ENCODE results near the gene CAMK2D.

The CAMK2D gene

DNA sequence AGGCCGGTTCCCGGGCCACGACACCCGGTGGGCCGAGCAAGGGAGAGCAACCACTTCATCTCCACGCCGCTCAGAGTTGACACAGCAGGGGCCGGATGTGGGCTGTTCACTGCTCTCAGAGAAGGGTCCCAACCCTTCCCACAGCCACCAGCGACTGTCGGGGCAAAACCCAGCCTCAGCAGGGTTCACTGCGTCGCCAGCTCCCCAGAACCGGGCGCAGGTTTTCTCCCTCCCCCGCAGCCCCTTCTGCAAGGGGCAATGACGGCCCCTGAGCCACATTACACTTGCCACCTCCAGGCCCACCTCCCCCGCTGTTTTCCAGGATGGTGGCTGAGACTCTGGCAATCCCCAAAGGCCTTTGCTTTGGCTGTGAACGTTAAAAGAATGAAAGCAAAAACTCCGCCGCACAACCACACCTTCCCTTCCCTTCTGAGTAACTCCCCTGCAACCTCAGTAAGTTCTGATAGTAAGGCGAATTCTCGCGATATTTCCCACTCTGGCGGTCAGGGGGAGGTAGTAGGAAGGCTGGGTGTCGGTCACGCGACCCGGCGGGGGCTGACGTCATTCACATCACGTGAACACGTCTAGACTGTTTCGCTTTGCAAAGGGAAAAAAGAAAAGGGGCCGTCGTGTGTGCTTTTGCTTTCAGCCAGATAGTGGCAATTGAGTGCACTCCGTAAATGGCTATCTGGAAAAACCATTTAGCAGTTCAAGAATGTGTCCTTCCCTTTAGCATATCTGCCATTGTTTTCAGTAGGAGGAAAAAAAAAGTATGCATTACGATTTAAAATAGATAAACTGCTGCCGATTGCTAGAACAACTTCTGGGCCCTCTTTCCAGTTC lies 869 bp upstream of the CAMK2D start:
- peak overlapping the region; percentile 96 for H3K4me2 ChIP-seq (ENCODE audit: insufficient read depth, low read length, poor library complexity, severe bottlenecking)
- H3K27me3 ChIP-seq (ENCODE audit: control insufficient read depth in 3 of 3, insufficient read depth in 3 of 3, low read depth in 1 of 3, low read length in 3 of 3) = no peaks in the 10 kb centered on the region
- H4K91ac ChIP-seq (ENCODE audit: low read depth, low read length, poor library complexity) = no peak overlapping the region
- no peak overlapping the region for H4K8ac ChIP-seq (ENCODE audit: low read depth, low read length)
- H3K4me1 ChIP-seq (ENCODE audit: control insufficient read depth in 2 of 2, insufficient read depth in 1 of 2, low read depth in 1 of 2, low read length in 2 of 2) = peaks cover 0 to 11% of the 10 kb centered on the region in 2 donors
- peak overlapping the region; percentile 80 for H3K23ac ChIP-seq (ENCODE audit: low read depth, low read length, poor library complexity)
- peak; percentile 97 for DNase-seq (ENCODE audit: low spot score)
- H3K9me3 ChIP-seq (replicated peaks in 1 of 2; ENCODE audit: control insufficient read depth in 2 of 2, insufficient read depth in 1 of 2, low read depth in 1 of 2, low read length in 2 of 2) = no peaks in the 10 kb centered on the region
- H2BK5ac ChIP-seq (ENCODE audit: low read length) = peak overlapping the region; percentile 99
- H3K36me3 ChIP-seq (replicated peaks in 1 of 2; ENCODE audit: control insufficient read depth in 2 of 2, insufficient read depth in 2 of 2, low read length in 2 of 2) = peaks cover 0 to under 1% of the 10 kb centered on the region in 2 donors
- peak overlapping the region; percentile 84 for H2BK12ac ChIP-seq (ENCODE audit: low read length)
- H3K79me1 ChIP-seq (ENCODE audit: low read depth, low read length) = peaks cover 8% of the 10 kb centered on the region
- no peak overlapping the region for H2BK120ac ChIP-seq (ENCODE audit: low read depth, low read length)
- peak overlapping the region; percentile 82 for H3K14ac ChIP-seq (ENCODE audit: low read length)
- peak overlapping the region; percentile 84 for H3K4ac ChIP-seq (ENCODE audit: low read length)
- H3K27ac ChIP-seq (replicated peaks; ENCODE audit: low read length) = peak overlapping the region; percentile 98
- peak overlapping the region; percentile 92 for H2AK5ac ChIP-seq (ENCODE audit: low read depth, low read length)
- peak overlapping the region; percentile 89 for H2AFZ ChIP-seq (ENCODE audit: low read length)
- H3K9ac ChIP-seq (ENCODE audit: low read depth, low read length, poor library complexity) = peak overlapping the region; percentile 93
- peak overlapping the region; percentile 98 for H3K18ac ChIP-seq (ENCODE audit: low read length)
- no CpG with 5 or more reads among the region's 38 CpGs for WGBS, 2 donors (ENCODE audit: extremely low coverage in 2 of 2, insufficient read length in 2 of 2, insufficient replicate concordance in 1 of 2)
- H3K4me3 ChIP-seq (ENCODE audit: low read length in 2 of 2) = peak overlapping the region; percentile 90 to 99
- peak overlapping the region; percentile 98 for H2BK15ac ChIP-seq (ENCODE audit: low read length)

DNA sequence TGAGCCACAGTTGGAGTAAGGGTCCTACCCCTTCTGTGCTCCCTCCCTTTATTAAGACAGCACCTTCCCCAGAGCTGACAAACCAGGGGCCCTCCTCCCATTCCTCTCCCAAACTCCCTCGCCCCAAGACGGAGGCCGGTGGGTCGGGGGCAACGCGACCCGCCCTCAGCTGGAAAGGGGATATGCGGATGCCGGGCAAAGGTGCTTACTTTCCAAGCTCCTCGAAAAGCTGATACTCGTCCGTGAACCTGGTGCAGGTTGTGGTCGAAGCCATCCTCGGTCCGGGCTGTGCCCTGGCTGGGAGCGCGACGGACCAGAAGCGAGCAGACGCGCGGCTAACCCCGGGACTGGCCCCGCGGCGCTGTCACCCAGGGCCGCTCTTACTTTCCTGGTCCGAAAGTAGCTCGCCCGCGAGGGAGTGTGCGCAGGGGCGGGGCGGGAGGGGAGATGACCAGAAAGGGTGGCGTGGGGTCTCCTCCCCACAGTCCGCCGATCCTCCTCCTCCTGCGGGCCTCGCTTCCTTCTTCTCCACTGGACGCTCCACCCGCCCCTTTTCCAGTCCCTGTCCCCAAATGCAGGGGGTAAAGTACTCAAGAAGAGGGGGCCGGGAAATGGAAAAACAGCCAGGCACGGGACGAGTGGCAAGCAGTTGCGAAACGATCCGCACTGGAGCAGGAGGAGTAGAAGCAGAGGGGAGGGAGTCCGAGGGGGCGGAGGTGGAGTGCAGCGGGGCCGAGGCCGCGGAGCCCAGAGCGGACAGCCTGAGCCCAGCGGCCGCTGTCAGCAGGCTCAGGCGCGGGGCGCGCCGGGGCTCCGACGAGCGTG lies 531 bp downstream of the CAMK2D start:
- Histone ChIP-seq H3K4ac (ENCODE audit: low read length) (no peak overlapping the region), H3K9me3 (replicated peaks in 1 of 2; ENCODE audit: control insufficient read depth in 2 of 2, insufficient read depth in 1 of 2, low read depth in 1 of 2, low read length in 2 of 2) (no peaks in the 10 kb centered on the region), H3K36me3 (replicated peaks in 1 of 2; ENCODE audit: control insufficient read depth in 2 of 2, insufficient read depth in 2 of 2, low read length in 2 of 2) (peaks cover 0 to 5% of the 10 kb centered on the region in 2 donors), H3K4me3 (ENCODE audit: low read length in 2 of 2) (peak overlapping the region; percentile 90 to 99), H3K14ac (ENCODE audit: low read length) (peak overlapping the region; percentile 100), H3K27me3 (ENCODE audit: control insufficient read depth in 3 of 3, insufficient read depth in 3 of 3, low read depth in 1 of 3, low read length in 3 of 3) (no peaks in the 10 kb centered on the region), H2AK5ac (ENCODE audit: low read depth, low read length) (peak overlapping the region; percentile 79), H2BK15ac (ENCODE audit: low read length) (peak overlapping the region; percentile 89), H3K4me2 (ENCODE audit: insufficient read depth, low read length, poor library complexity, severe bottlenecking) (peak overlapping the region; percentile 96), H2BK120ac (ENCODE audit: low read depth, low read length) (peak overlapping the region; percentile 61), H4K8ac (ENCODE audit: low read depth, low read length) (no peak overlapping the region), H3K79me1 (ENCODE audit: low read depth, low read length) (peaks cover 8% of the 10 kb centered on the region), H3K4me1 (ENCODE audit: control insufficient read depth in 2 of 2, insufficient read depth in 1 of 2, low read depth in 1 of 2, low read length in 2 of 2) (peaks cover 0 to 19% of the 10 kb centered on the region in 2 donors), H4K91ac (ENCODE audit: low read depth, low read length, poor library complexity) (no peak overlapping the region), H3K27ac (replicated peaks; ENCODE audit: low read length) (peak overlapping the region; percentile 98), H2BK12ac (ENCODE audit: low read length) (no peak overlapping the region), H3K9ac (ENCODE audit: low read depth, low read length, poor library complexity) (peak overlapping the region; percentile 93), H2AFZ (ENCODE audit: low read length) (peak overlapping the region; percentile 89), H3K23ac (ENCODE audit: low read depth, low read length, poor library complexity) (peak overlapping the region; percentile 91), H2BK5ac (ENCODE audit: low read length) (peak overlapping the region; percentile 99), H3K18ac (ENCODE audit: low read length) (peak overlapping the region; percentile 98)
- DNase-seq (ENCODE audit: low spot score) = peak; percentile 36
- WGBS, 2 donors (ENCODE audit: extremely low coverage in 2 of 2, insufficient read length in 2 of 2, insufficient replicate concordance in 1 of 2) = no CpG with 5 or more reads among the region's 64 CpGs

DNA sequence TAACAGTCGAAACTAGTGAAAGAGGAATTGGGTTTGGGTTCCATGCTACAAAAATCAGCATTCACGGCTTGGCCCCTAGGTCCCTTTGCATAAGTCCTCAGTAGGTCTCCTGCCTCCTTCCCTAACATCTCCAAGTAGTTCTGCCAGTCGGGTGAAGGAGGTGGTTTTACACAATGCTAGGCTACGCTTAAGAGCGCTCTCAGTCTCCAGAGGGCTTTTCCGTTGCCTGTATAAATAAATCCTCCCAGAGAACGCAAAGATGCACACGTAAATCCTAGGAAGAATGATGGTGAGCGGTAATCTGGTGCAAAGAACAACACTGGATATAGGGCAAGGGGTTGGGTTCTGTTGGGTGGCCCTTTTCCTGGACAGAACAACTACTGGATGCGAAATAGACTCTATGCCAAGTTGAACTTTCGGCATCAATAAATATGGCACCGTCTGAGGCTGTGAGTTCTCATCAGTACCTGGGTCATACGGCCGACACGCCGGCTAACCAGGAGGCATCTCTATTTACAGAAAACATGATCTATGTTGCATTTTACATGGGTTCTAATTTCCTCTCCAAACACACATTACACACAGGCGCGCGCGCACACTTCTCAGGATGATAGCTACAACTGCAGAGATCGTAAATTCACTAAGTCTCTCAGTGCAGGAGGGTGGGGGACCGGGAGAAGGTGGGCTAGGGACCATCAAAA lies 1.3 kb downstream of the CAMK2D start:
- Histone ChIP-seq H2BK15ac (ENCODE audit: low read length) (no peak overlapping the region), H3K4me1 (ENCODE audit: control insufficient read depth in 2 of 2, insufficient read depth in 1 of 2, low read depth in 1 of 2, low read length in 2 of 2) (peaks cover 0 to 25% of the 10 kb centered on the region in 2 donors), H2AK5ac (ENCODE audit: low read depth, low read length) (no peak overlapping the region), H4K8ac (ENCODE audit: low read depth, low read length) (no peak overlapping the region), H3K36me3 (replicated peaks in 1 of 2; ENCODE audit: control insufficient read depth in 2 of 2, insufficient read depth in 2 of 2, low read length in 2 of 2) (peaks cover 0 to 5% of the 10 kb centered on the region in 2 donors), H3K9ac (ENCODE audit: low read depth, low read length, poor library complexity) (peak overlapping the region; percentile 26), H3K4me3 (ENCODE audit: low read length in 2 of 2) (peak overlapping the region; percentile 90 to 99), H3K14ac (ENCODE audit: low read length) (peak overlapping the region; percentile 100), H3K27me3 (ENCODE audit: control insufficient read depth in 3 of 3, insufficient read depth in 3 of 3, low read depth in 1 of 3, low read length in 3 of 3) (no peaks in the 10 kb centered on the region), H3K4ac (ENCODE audit: low read length) (no peak overlapping the region), H2BK12ac (ENCODE audit: low read length) (no peak overlapping the region), H2BK5ac (ENCODE audit: low read length) (peak overlapping the region; percentile 99), H2BK120ac (ENCODE audit: low read depth, low read length) (no peak overlapping the region), H3K18ac (ENCODE audit: low read length) (peak overlapping the region; percentile 98), H3K27ac (replicated peaks; ENCODE audit: low read length) (no peak overlapping the region), H3K23ac (ENCODE audit: low read depth, low read length, poor library complexity) (no peak overlapping the region), H4K91ac (ENCODE audit: low read depth, low read length, poor library complexity) (no peak overlapping the region), H3K4me2 (ENCODE audit: insufficient read depth, low read length, poor library complexity, severe bottlenecking) (peak overlapping the region; percentile 96), H3K79me1 (ENCODE audit: low read depth, low read length) (peaks cover 8% of the 10 kb centered on the region), H3K9me3 (replicated peaks in 1 of 2; ENCODE audit: control insufficient read depth in 2 of 2, insufficient read depth in 1 of 2, low read depth in 1 of 2, low read length in 2 of 2) (no peaks in the 10 kb centered on the region), H2AFZ (ENCODE audit: low read length) (peak overlapping the region; percentile 89)
- no peak for DNase-seq (ENCODE audit: low spot score)
- WGBS, 2 donors (ENCODE audit: extremely low coverage in 2 of 2, insufficient read length in 2 of 2, insufficient replicate concordance in 1 of 2) = no CpG with 5 or more reads among the region's 22 CpGs
